CD4-positive, alpha-beta T cell treated with Interferon alpha-2 for 1 hour (primary cell): ENCODE measurements around the gene NOL12.
"Not testable (repeated sequence)": the region's sequence is repeated elsewhere in the genome, so short reads cannot be mapped to it uniquely, and the experiment has no call there.

ENCODE experiments used
- DNase-seq, 2 donors: peaks; one replicate each; pipeline ENCODE4 v3.0.0-alpha.2; 2020 to 2022

Gene NOL12

DNA sequence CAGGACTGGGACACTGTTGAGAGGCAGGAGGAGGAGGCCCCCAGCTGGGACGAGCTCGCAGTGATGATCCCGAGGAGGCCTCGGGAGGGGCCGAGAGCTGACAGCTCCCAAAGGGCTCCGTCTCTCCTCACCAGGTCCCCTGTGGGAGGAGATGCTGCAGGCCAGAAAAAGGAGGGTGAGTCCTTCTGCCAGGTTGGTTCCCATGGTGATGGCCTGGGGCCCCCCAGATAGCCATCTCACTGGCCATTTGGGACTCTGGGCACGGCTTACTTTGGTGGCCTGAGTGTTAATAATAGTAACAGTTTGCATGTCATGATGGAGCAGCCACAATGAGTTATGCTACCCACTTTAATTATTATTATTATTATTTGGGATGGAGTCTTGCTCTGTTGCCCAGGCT, 29.6 kb downstream of the NOL12 start:
- no peak for DNase-seq

DNA sequence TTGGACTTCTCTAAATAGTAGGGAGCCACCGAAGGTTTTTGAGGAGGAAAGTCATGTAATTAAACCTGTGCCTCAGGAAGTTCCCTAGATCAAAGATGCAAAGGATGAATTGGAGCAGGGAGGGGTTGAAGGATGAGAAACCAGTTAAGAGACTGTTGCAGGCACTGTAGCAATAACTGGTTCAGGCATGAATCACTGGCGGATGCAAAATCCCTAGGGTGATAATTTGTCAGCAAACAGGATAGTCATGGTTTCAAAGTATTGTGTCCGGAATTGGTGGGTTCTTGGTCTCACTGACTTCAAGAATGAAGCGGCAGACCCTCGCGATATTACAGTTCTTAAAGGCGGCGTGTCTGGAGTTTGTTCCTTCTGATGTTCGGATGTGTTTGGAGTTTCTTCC, 30.6 kb downstream of the NOL12 start:
- no peak for DNase-seq

DNA sequence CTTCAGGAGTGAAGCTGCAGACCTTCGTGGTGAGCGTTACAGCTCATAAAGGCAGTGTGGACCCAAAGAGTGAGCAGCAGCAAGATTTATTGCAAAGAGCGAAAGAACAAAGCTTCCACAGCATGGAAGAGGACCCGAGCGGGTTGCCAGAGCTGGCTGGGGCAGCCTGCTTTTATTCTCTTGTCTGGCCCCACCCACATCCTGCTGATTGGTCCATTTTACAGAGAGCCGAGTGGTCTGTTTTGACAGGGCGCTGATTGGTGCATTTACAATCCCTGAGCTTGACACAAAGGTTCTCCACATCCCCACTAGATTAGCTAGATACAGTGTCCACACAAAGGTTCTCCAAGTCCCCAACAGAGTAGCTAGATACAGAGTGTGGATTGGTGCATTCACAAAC, 31.1 kb downstream of the NOL12 start:
- DNase-seq, result not testable (repeated sequence)

DNA sequence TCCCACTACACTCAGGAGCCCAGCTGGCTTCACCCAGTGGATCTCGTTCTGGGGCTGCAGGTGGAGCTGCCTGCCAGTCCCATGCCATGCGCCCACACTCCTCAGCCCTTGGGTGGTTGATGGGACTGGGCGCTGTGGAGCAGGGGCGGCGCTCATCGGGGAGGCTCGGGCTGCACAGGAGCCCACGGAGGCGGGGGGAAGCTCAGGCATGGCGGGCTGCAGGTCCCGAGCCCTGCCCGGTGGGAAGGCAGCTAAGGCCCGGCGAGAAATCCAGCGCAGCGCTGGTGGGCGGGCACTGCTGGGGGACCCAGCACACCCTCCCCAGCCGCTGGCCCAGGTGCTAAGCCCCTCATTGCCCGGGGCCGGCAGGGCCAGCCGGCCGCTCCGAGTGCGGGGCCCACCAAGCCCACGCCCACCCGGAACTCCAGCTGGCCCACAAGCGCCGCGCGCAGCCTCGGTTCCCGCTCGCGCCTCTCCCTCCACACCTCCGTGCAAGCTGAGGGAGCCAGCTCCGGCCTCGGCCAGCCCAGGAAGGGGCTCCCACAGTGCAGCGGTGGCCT, 31.7 kb downstream of the NOL12 start:
- DNase-seq, result not testable (repeated sequence)

DNA sequence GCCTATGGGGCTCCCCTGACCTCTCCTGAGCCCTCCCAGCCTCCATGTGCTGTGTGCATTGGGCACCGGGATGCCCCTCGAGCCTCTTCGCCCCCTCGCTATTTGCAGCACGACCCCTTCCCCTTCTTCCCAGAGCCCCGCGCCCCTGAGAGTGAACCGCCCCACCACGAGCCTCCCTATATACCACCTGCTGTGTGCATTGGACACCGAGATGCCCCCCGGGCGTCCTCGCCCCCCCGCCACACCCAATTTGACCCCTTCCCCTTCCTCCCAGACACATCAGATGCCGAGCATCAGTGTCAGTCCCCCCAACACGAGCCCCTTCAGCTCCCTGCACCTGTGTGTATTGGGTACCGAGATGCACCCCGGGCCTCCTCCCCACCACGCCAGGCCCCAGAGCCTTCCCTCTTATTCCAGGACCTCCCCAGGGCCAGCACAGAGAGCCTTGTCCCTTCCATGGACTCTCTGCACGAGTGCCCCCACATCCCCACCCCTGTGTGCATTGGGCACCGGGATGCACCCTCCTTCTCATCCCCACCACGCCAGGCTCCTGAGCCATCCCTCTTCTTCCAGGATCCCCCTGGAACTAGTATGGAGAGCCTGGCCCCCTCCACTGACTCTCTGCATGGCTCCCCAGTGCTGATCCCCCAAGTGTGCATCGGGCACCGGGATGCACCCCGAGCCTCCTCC, 39.6 kb downstream of the NOL12 start:
- DNase-seq, result no peak

DNA sequence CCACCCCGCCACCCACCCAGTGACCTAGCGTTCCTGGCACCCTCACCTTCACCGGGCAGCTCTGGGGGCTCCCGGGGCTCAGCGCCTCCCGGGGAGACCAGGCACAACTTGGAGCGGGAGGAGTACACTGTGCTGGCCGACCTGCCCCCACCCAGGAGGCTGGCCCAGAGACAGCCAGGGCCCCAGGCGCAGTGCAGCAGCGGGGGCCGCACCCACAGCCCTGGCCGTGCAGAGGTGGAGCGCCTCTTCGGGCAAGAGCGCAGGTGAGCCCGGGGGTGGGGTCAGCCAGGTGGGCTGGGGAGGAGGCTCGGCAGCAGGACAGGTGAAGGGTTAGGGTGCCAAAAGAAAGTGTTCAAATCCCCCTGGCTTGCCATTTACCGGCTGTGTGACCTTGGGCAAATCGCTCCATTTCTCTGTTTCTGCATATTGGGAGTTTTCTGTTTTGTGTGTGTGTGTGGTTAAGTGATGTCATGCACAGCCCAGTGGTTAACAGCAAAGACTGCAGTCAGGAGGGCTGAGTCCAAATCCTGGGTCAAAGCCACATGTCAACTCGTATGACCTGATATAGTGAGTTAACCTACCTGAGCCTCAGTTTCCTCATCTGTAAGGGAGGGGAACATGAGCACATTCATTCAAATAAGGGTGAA, 40.2 kb downstream of the NOL12 start:
- no peak for DNase-seq

DNA sequence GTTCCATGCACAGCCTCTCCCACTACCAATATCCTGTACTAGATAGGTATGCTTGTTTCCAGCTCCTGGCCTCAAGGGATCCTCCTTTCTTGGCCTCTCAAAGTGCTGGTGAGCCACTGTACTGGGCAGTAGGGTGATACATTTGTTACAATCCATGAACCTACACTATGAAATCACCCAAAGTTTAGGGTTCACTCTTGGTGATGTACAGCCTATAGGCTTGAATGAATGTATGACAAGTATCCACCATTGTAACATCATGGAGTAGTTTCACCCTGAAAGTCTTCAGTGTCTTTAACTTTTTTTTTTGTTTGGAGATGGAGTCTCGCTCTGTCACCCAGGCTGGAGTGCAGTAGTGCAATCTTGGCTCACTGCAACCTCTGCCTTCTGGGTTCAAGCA, 42.5 kb downstream of the NOL12 start:
- DNase-seq, result no peak

DNA sequence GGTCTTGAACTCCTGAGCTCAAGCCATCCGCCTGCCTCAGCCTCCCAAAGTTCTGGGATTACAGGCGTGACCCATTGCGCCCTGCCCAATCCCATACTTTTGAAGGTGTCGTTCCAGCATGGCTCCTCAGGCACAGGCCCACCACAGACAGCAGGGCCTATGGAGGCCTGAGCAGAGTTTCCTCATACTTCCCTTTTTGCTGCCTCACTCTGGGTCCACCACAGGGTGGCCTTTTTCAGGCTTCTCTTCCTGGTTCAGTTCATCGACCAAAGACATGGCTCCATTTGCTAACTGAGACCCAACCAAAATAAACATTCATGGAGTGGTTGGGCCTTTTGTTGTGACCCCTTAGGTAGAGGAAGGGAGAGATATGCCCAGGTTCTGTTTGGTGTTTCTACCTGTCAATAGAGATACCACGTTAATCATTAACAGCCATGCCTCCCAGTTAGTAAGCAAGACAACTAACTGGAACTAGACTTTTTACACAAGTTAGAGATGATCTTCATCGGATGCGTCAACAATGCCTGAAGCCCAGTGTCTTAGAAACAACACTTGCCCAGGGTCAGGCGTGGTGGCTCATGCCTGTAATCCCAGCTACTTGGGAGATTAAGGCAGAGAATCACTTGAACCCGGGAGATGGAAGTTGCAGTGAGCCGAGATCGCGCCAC, 45.8 kb downstream of the NOL12 start:
- DNase-seq, result no peak

DNA sequence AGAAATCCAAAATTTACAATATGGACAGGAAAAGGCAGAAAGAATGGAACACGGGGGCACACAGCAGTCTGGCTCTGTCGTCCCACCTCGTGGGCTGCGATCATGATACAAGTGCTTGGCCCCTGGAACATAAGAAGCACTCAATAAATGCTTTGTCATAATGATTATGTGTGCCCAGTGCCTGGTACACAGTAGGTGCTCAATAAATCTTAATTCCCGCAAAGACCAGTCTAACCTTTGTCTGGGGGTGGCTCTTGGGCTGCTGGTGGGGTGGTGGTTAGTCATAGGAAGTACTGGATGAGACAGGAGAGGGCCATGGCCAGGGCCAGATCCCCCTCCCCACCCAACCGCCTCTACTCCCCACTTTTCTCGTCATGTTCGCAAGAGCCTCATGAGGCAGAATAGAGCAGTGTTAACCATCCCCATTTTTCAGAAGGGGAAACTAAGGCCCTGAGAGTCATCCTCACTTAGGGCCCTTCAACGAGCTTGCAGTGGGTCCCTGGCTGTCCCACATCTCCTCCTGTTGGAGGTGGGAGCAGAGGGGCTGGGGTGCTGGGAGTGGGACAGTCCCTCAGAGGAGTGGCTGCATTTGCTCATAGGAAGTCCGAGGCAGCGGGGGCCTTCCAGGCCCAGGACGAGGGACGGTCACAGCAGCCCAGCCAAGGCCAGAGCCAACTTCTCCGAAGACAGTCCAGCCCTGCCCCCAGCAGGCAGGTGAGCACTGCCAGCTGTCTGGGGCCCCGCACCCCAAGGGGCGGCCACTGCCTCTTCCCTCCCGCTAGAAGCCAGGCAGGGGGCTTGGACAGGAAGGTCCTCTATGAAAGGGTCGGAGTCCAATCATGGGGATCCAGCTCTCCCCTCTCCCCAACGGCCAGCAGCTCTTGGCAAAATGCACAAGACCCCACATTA, 46.8 kb downstream of the NOL12 start:
- no peak for DNase-seq

DNA sequence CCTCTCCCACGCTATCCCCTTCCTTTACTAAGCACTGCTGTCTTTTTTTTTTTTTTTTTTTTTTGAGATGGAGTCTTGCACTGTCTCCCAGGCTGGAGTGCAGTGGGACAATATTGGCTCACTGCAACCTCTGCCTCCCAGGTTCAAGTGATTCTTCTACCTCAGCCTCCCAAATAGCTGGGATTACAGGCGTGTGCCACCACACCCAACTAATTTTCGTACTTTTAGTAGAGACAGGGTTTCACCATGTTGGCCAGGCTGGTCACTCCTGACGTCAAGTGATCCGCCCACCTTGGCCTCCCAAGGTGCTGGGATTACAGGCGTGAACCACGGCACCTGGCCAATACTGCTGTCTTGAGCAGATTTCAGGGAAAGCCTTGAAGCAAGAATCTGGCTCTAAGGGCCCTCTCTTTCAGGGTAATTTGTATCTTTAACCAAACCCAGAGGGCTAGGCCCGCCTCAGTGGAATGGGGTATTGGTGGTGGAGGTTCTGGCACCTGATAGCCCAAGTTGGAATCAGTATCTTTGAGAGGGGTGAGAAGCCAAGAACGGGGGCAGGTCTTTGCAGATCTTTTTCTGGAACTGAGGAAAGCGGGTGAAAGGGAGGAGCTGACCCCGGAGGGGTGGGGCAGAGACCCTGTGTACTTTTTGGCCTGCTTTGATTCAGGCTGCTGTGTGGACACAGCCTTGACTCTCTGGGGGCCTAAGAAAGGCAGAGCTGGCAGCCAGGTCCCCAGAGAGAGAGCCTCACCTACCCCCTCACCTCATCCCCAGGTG, 47.7 kb downstream of the NOL12 start:
- DNase-seq, result no peak

DNA sequence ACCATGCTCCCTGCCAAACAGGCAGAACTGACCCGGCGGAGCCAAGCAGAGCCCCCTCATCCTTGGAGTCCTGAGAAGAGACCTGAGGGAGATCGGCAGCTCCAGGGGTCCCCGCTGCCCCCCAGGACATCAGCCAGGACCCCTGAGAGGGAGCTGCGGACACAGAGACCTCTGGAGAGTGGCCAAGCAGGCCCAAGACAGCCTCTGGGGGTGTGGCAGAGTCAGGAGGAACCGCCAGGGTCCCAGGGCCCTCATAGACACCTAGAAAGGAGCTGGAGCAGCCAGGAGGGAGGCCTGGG, 48.2 kb downstream of the NOL12 start:
- no peak for DNase-seq

DNA sequence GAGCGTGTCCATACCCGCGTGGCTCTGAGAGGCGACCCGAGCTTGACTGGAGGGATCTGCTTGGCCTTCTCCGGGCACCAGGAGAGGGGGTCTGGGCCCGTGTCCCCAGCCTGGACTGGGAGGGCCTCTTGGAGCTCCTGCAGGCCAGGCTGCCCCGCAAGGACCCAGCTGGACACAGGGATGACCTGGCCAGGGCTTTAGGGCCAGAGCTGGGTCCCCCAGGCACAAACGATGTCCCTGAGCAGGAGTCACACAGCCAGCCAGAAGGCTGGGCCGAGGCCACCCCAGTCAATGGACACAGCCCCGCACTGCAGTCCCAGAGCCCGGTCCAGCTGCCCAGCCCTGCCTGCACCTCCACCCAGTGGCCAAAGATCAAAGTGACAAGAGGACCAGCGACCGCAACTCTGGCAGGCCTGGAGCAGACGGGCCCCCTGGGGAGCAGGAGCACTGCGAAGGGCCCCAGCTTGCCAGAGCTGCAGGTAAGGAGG, 48.9 kb downstream of the NOL12 start:
- no peak for DNase-seq

DNA sequence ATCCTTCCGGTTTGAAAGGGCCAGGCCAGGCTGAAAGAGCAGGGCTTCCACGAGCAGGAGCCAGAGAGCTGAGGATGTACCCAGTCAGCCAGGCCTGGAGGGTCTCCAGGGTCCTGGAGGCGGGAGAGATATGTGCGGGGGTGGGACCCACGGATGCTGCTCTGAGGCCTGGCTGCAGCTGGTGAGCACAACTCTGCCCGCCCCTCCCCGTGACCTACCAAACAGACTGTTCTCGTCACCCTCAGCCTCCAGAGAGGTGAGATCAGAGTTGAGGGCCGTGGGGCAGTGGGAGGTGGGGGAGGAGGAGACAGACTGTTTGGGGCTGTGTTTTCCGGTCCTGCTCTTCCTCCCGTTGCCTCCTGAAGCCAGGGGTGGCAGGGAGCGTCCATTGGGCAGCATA, 52.9 kb downstream of the NOL12 start:
- no peak for DNase-seq

DNA sequence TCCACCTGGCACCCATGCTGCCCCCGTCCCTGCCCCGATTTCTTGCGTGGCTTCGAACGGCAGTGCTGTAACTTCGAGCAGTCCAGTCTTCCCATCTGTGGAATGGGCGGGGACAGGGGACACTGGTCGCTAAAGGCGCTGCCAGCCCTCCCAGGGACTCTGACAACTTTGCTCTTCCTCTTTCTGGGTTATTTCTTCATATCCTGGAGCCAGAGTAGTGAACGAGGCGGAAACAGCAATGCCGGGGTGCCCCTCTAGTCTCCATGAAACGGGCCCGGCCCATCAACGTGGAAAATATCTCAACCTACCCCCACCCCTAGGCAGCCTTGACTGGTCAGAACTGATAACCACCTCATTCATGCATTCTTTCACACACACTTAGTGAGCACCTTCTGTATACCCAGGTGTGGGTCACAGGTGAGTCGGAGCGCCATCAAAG, 53.5 kb downstream of the NOL12 start:
- peak in 1 of 2 donors; percentile 43 for DNase-seq

DNA sequence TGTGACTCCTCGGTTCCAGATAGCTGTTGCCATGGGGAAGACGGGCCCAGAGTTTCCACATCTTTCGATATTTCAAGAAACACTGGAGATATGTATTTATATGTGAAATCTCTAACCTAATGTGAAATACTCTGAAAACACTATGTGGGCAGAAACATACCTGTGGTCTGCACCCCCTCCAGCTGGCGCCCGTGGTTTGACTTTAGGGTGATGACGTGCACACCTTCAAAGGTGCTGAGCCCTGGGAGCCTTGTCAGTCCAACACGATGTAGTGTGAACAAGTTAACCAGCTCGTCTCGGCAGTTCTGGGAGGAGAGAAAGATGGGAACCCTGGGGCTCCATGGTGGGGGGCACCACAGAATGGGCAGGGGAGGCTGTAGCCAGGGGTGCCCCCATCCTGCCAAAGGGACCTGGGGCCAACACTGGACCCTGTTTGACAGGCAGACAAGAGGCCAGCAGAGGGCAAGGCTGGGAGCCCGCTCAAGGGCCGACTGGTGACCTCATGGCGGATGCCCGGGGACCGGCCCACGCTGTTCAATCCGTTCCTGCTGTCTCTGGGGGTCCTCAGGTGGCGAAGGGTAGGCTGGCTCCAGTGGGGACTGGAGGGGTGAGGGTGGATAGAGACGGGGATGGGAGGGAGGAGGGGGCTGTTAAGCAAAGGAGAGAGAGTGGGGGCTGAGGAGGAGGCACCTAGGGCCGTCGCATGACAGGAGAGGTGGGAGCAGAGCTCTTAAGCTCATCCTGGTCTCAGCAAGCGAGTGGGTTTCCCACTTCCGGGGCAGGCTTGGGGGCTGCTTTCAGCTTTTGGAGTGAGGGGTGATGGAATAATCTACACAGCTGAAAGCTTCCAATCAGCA, 54.5 kb downstream of the NOL12 start:
- DNase-seq, result no peak

DNA sequence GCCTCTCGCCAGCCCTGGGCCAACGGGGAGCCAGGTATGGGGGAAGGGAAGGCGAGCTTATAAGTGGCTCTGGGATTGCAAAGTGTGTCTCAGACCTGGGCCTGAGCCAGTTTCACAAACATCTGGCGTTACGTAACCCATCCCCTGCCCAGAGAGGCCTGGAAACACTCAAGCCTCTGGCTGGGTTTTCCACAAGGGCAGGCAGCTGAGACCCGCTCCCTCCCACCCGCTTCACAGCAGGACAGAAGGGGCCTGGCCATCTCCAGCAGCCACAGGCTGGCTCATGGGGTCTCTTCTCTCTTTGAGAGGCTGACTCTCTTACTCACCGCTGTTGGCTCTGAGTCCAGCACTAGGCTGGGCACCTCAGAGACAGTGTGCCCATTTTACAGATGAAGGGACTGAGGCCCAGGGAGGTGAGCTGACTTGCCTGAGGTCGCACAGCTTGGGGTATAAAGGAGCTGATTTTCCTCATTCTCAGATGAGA, 55.2 kb downstream of the NOL12 start:
- DNase-seq, result peak in 1 of 2 donors; percentile 27

DNA sequence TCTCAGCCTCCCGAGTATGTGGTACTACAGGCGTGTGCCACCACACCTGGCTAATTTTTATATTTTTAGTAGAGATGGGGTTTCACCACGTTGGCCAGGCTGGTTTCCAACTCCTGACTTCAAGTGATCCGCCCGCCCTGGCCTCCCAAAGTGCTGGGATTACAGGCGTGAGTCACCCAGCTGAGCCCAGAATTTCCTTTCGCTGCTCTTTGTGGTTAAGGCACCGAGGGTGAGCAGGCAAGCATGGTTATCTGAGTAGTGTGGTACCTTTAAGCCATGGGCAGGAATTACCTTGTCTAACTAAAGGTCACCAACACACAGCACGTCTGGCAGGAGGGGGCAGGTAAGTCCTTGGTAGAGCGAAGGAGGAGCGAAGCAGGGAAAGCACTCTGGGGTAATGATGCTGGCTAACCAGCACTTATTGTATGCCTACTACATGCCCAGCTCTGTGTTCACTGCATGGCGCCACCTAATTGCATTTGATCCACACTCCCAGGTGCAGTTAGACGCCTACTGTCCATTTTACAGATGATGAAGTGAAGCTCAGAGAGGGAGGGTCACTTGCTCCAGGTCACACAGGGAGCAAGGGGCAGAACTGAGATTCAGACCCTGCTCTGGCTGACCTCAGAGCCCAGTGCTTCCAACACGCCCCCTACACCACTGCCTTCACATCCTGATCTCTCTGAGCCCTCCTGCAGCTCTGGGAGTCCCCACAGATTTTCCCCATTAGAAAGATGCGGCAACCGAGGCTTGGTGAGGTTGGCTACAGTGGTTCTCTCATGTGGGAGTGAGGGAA, 56.4 kb downstream of the NOL12 start:
- DNase-seq, result no peak
